Eye (tissue), 1 donor: Measurements from ENCODE around the gene TPMT.
"Not testable (repeated sequence)": the region's sequence is repeated elsewhere in the genome, so short reads cannot be mapped to it uniquely, and the experiment has no call there.

ENCODE experiments used
- DNase-seq: peaks from one replicate; pipeline ENCODE4 v3.0.0-alpha.2; 2015

Gene TPMT

DNA sequence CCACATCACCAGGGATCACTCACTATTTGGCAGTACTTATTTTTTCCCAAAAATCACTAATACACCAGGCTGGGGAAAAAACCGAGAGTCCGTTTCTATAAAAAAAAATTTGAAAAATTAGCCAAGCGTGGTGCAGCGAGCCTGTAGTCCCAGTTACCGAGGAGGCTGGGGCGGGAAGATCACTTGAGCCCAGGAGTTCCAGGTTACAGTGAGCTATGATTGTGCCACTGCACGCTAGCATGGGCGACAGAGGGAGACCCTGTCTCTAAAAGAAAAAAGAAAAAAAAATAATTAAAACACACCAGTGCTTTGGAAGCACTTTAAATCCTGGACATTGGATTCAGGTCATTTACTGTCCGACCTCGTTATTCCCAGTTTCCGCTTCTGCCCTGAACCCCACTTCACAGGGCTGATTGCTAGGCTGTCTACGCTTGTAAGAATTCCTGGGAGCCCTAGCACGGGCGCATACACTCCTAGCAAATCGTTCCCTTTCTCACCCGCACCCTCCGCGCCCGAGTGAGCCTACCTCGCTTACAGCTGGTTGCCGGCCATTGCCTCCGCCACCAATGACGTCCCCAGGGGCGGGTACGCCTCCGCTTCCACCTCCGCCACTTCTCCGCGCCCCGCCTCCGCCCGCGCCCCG is at the start of gene TPMT:
Gene TPMT, minus strand, starts transcription at position 571 of the 643 bp plus-strand sequence. CDS start 5,950 bp downstream, outside the sequence.
- no peak for DNase-seq

- DNase-seq: no peak
Measured at GRCh38 chr6:18203786-18204185, 48.9 kb upstream of the TPMT start.

DNA sequence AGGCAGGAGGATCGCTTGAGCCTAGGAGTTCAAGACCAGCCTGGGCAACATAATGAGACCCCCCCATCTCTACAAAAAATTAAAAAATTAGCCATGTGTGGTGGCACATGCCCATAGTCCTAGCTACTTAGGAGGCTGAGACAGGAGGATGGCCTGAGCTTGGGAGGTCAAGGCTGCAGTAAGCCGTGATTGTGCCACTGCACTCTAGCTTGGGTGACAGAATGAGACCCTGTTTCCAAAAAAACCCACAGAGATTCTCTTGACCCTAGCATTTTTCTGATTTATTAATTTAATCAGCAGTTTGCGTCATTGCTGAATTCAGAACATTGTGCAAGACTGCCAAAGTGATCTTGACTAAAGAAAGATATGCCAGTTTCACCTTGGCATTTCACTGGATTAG is 37.1 kb upstream of the TPMT start:
- no peak for DNase-seq

GRCh38 chr6:18189196-18189595 is 34.3 kb upstream of the TPMT start:
- no peak for DNase-seq

GRCh38 chr6:18187701-18188100 is 32.8 kb upstream of the TPMT start:
- no peak for DNase-seq

DNA sequence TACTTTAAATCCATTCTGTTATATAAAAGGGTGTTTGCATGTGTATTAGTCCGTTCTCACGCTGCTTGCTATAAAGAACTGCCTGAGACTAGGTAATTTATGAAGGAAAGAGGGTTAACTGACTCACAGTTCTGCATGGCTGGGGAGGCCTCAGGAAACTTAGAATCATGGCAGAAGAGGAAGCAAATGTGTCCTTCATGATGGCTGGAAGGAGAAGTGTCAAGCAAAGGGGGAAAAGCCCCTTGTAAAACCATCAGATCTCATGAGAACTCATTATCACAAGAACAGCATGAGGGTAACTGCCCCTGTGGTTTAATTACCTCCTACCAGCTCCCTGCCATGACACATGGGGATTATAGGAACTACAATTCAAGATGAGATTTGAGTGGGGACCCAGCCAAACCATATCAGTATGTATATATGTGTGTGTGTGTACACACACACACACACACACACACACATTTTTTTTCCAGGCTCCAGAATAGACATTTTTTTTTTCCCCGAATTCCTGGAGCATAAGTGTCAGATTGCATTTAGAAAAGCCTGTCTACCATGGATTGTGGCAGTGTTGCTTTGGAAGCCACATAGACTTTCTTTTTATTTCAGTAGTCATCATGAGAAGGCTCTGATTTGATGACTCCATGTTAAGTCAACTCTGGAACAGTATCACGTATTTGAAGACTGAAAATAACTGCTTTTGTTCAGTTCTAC is 31.8 kb upstream of the TPMT start:
- DNase-seq: peak; percentile 24

- no peak for DNase-seq
Measured at GRCh38 chr6:18186033-18186432, 31.2 kb upstream of the TPMT start.

DNA sequence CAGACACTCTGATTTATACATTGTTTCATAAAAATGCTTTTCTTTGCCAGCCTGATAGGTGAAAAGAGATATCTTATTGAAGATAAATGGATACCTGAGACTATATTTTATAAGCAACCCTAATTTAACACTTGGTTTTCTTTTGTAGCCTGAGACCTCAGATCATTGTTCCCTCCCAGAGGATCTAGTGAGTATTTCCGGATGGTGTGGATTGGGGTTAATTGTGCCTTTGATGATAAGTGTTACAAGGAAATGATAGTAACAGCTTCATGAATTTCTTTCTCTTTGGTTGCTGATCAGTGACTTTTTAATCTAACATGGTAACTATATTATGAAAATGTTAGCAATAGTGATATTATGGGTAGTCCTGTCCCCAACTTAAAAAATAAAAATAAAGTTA is 30.7 kb upstream of the TPMT start:
- no peak for DNase-seq

DNA sequence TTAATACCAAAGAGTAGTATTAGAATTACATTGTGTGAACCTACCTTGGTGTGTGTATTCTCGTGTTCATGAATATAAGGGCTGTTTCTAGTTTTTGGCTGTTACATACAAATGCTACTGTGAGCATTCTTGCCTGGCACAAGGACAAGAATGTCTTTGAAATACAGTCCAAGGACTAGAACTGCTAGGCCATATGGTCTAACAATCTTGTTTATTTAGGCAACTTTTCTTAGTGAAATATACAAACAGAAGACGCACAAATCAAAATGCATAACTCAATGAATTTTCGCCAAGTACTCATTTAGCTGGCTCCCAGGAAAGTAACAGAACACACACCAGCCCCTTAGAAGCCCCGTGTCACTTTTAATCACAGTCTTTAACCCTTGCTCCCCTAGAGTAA is 28.9 kb upstream of the TPMT start:
- DNase-seq: no peak

DNA sequence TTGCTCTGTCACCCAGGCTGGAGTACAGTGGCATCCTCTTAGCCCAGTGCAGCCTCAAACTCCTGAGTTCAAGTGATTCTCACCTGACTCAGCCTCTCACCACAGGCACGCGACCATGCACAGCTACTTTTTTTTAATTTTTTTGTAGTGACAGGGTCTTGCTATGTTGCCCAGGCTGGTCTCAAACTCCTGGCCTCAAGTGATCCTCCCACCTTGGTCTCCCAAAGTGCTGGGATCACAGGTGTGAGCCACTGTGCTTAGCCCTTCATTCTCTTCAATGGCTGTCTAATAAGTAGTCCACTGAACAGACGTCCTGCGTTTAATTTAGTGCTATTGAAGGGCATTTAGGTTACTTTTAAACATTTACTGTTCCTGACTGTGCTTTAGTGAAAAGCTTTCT is 27.7 kb upstream of the TPMT start:
- DNase-seq: no peak

GRCh38 chr6:18179770-18180356 is 25.0 kb upstream of the TPMT start:
- no peak for DNase-seq

DNA sequence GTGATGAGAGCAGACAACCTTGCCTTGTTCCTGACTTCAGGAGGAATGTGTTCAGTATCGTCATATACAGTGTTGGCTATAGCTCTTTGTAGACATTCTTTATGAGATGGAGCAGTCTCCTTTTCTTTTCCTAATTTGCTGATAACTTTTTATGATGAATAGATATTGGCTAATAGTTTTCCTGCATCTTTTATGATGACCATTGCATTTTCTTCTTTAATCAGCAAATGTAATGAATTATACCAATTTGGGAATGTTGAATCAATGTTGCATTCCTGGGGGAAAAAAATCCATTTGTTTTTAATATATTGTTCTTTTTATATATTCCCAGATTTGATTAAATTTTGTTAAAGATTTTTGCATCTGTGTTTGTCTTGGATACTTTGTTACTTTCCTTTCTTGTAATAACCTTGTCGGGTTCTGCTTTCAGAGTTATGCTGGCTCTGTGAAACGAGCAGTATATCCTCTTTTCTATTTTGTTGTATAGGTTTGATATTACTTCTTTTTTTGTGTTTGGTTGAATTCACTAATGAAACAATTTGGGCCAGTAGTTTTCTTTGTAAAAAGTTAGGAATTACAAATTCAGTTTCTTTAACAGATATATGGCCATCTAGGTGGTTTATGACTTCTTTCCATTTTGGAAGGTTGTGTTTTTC is 24.2 kb upstream of the TPMT start:
- no peak for DNase-seq

DNA sequence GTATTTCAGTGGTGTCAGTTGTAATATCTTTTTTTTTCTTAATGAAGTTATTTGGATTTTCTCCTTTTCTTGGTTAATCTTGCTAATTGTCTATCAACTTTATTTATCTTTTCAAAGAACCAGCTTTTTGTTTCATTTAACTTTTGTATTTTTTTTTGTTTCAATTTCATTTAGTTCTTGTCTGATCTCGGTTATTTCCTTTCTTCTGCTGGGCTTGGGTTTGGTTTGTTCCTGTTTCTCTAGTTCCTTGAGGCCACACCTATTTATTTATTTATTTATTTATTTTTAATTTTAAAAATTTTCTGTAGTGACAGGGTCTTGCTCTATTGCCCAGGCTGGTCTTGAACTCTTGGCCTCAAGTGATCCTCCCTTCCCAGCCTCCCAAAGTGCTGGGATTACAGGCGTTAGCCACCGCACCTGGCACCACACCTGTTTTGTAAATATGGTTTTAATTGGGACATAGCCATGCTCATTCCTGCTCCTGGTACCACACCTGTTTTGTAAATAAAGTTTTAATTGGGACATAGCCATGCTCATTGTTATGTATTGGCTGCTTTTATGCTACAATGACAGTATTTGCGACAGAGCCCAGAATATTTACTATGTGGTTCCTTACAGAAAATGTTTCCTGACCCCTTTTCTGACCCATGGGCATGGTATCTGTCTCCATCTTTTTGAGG is 22.5 kb upstream of the TPMT start:
- DNase-seq: no peak

DNA sequence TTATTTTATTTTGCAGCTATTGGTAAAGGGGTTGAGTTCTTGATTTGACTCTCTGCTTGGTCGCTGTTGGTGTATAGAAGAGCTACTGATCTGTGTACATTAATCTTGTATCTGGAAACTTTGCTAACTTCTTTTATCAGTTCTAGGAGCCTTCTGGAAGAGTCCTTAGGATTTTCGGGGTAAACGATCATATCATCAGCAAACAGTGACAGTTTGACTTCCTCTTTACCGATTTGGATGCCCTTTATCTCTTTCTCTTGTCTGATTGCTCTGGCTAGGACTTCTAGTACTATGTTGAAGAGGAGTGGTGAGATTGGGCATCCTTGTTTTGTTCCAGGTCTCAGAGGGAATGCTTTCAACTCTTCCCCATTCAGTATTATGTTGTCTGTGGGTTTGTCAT is 21.3 kb upstream of the TPMT start:
- DNase-seq: not testable (repeated sequence)

DNA sequence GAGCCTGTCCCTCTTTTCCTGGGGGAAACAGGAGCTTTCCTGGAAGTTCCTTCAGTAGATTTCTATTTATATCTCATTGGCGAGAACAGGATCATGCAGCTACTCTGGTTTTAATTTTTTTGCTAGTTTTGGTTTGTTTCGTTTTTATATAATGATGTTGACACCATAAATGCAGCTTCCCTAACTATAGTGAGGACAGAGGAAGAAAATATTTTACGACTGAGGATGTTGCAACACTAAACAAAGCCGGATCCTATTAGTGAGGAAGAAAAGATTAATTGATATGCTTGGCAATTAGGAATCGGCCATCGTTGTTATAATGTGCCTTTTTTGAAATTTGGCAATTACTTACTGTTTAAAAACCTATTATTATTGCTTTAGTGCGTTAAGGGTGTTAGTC is 17.0 kb upstream of the TPMT start:
- DNase-seq: no peak

GRCh38 chr6:18168264-18168663 is 13.4 kb upstream of the TPMT start:
- DNase-seq: no peak

GRCh38 chr6:18166312-18167036 is 11.6 kb upstream of the TPMT start:
- DNase-seq: no peak

DNA sequence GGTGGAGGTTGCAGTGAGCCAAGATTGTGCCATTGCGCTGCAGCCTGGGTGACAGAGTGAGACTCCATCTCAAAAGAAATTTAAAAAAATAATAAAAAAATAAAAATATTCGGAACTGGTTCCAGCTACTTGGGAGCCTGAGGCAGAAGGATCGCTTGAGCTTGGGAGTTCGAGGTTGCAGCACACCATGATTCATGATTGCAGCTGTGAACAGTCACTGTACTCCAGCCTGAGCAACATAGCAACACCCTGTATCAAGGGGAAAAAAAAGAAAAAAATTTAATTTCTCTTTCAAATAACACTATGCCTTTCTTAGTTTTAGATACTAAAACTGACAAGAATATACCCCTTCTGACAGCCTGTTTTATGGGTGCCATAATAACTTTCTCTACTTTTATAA is 10.9 kb upstream of the TPMT start:
- no peak for DNase-seq

DNA sequence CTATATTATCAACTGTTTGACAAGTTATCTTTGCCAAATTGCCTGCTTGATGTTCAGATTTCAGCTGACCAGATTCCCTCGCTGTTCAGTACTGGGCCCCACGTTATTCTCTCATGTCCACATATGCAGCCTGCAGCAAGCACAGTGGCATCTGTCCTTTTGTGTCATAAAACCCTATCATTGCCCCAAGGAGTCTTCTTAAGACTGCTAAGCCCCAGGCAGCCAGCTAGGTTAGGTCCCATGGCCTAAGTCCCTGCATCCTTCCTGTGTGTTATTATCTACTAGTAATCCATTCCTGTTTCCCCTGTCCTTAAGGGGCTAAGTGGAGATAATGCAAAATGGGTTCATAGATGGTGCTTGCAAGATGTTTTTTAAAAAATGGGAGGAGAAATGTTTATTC is 7.5 kb upstream of the TPMT start:
- no peak for DNase-seq

- DNase-seq: no peak
Measured at GRCh38 chr6:18161431-18161830, 6.6 kb upstream of the TPMT start.

GRCh38 chr6:18160911-18161310 is 6.0 kb upstream of the TPMT start:
- DNase-seq: no peak

GRCh38 chr6:18155864-18156421 is 1.1 kb upstream of the TPMT start:
- DNase-seq: peak; percentile 76
